GM18502 (cell line): Measurements from ENCODE around the gene CACNA2D4.

ENCODE experiments used
- ATAC-seq: cut with Tn5 transposase; IDR thresholded peaks from one replicate; pipeline ENCODE4 v1.9.1; 2021; ENCODE audit warnings: mild to moderate bottlenecking; ENCODE audit not compliant: unreplicated experiment, poor library complexity

CACNA2D4 gene

DNA sequence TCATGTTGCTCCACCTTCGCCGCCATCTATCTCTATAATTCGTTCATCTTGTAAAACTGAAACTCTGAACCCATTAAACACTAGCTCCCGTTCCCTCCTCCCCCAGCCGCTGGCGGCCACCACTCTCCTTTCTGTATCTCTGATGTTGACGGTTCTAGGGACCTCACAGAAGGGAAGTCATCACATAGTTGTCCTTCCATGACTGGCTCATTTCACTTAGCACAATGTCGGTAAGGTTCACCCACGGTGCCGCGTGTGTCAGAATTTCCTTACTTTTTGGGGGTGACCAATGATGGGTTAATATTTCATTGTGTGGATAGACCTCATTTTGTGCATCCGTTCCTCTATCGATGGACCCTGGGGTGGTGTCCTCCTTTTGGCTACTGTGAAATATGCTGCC is 2.0 kb upstream of the CACNA2D4 start:
- ATAC-seq, result no peak

DNA sequence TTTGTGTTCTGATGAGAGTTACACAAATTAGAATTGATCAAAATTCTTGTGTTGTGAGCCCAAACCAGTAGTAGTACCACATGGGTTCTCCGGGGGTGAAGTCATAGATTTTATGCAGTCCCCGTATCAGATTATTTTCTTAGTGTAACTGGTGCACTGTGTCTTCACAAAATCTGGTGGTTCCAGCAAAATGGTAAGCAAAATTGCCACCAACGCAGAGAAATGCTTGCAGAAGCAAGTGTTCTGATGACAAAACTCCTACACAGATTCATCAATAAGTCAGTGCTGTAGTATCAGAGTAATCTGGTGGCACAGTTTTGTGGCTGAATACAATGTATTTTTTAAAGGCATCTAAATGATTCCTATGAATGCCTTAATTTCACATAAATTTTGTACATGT is 1.3 kb upstream of the CACNA2D4 start:
- ATAC-seq, result no peak

DNA sequence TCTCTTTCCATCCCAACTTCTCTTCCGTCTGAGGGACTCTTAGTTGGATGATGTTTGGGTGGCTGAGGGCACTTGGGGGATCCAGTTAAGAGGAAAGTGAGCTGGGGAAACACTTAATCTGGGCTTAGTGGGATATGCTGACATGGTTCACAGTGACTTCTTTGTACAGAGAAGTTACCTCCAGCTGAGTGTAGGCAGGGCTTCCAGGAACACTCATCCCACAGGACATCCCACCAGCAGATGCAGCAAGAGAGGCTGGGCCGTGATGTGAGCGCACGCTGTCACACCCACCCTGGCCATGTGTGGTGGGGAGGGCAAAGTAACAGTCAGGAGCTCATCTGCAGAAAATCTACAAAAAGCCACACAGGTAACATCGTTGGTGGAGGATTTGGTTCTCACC is 832 bp upstream of the CACNA2D4 start:
- ATAC-seq, result no peak

DNA sequence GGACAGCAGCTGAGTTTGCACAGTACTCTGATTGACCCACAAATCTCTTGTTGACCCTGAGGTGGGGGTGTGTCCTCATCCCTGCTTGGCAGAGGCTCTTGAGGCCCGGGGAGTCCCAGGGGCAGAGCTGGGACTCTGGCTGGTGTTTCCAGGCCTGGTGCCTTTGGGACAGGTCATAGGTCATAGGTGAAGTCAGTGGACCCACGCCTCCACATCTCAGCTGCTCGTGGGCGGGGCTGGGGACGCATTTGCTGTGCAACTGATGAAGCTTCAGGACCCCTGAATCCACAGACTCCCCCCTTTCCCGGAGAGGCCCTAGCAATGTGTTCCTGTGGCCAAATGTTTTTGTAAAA is 408 bp upstream of the CACNA2D4 start:
- no peak for ATAC-seq

DNA sequence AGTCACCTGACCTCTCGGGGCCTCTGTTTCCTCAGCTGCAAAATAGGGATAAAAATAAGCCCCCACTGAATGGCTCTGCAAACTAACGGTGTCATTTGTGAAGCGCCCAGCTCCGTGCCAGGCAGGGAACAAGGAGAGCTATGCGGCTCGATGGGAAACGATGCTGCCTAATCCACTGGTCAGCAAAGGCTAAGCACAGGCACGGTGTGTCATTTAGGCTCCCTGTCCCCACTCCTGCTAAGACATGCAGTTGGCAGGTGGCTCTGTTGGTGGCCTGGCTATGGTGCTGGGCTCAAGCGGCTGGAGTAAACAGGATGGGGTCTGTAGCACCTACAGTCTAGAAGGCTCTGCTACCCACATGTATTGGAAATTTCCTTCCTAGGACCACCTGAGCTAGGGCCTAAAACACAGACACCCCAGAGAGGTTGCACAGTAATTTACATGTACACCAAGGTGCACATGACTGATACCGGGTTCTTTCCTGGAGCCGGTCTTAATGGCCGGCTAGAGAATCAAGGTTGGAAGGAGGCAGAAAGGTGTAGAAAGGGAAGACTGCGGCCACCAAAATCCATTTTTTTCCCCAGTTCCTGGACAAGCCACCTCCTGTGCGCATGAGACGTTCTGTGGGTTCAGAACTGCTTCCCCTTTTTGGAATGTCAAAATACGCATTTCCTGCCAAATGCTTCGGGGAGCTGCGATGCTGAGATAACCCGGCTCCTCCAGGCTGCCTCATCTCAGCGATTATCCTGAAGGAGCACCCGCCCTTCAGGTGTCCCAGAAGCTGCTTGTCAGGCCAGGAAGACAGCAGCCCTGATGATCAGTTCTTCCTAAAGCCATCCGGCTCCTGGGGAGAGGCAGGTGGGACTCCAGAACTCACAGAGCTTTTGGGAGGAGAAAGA is 1.0 kb downstream of the CACNA2D4 start:
- ATAC-seq, result no peak

DNA sequence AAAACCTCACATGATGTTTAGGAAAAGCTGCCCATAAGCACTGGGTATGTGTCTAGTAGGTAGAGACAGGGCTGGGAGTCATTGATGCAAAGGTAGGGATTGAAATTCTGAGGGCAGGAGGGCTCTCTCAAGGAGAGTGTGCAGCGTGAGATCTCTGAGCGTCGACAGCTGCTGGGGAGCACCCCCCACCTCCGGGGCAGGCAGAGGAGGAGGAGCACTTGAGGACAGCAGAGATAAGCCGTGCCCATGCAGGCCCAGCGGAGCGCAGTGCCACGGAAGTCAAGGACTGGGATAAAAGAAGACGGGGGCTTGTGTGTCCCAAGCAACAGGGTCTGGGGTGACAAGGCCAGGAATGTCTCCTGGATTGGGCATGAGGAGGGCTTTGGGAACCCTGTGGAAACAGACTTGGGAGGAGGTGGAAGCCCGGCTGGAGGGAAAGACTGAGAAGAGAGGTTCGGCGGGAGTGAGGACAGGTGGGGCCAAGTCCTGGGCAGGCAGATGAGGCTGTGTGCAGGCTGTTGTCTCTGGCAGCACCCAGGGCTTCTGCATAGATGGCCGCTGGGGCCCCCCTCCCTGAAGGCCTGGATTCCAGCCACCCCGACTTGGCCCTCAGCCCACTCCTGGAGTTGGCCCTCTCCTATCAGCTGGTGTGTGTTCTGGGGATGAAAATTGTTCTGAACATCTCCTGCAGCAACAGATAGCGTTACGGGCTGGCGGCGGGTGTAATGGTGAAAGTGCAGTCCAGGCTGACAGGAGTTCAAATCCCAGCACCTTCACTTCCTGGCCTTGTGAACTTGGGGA is 1.9 kb downstream of the CACNA2D4 start:
- ATAC-seq, result no peak

DNA sequence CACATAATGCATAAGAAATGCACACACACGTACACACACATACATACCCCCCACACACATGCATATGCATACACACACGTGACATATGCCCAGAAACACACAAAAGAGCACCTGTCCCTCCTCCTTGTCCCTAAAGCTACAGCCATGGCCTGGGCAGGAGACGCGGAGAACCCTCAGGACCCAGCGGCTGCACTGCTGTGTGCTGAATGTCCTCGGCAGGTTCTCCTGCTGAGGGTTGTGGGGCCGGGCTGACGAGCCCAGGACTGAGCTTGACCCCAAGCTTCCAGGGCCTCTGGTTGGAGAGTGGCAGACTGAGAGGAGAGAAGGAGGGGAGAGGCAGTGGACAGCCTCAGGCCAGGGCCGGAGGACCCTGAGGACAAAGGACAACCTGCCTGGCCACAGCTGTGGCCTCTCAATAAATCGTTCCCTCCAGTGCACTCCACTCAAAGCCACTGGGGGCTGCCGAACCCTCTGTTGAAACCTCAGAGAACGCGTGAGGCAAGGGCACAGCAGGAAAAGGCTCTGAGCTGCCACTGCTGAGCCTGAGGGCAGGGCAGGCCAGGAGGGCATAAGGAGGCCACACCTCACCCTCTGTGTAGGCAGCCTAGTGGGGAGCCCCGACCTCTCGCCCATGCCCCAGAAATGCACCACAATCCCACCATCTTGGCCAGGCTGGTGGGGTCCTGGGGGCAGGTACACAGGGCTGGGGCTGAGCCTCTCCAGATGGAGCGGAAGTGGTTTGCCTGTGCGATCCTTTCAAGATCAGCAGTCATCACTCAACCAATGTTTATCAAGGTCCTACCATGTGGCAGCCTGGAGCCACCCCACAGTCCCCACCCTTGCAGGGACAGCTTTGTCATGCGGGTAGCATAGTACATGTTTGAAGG is 3.1 kb downstream of the CACNA2D4 start:
- ATAC-seq, result no peak

DNA sequence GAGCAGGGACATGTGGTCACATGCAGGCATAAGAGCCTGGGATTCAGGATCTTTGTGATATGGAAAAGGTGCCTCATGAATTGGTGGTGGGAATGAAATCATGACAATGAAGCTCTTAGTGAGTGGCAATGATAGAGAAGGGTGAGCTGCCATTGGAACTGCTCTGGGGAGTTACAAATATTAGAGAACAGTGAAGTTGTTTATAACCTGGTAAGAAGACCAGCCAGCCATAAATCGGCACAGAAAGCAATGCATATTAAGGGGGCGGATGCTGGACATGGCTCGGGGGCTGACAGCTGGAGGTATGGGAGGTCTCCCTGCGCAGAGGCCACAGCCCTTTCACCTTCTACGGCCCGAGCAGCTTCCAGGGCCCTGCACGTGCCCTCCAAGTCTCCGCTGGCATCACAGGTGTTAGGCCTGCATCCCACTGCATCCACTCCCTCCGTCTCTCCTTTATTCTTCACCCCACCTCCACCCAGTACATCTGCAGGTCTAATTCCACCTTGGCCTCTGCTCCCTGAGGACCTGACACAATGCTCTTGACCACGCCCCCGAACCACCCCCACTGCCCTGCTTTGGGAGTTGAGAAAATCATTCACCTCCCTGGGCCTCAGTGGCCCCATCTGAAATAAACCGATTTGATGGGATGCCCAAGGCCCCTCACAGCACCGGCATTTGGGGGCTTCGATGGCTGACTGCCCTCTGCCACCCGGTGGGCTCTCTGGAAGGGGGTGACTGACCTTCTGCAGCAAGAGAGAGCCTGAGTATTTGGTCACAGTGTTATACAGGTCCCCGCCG is 4.1 kb downstream of the CACNA2D4 start:
- no peak for ATAC-seq

DNA sequence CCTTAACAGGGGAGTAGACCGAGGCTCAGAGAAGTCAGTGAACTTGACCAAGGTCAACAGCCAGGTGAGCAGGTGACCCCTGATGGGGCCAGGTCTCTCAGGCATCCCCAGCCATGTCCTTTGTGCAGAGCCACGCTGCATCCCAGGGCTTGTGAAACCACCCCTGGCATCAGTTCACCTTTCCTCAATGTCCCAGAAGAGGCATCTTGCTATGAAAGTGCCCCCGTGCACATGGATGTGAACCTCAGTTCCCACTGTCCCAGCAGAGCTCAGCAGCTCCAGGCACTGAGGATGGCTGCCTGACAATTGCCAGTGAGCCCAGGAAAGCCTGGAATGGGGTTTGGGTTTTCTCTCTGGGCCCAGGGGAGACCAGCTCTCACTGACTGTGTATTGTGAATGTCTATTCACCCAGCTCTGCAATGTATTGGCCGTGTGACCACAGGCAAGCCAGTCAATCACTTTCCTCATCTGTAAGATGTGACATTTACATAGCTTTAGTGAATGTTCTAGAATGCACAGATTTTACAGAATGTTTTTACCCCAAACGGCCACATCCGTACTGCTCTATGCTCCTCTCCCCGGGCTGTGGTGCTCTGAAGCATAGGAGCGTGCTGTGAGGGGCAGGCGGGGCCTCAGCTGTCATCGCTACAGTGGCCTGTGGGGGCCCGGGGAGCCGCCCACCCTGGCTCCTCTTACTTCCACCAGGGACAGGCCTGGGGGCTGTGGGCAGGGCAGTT is 4.9 kb downstream of the CACNA2D4 start:
- no peak for ATAC-seq

DNA sequence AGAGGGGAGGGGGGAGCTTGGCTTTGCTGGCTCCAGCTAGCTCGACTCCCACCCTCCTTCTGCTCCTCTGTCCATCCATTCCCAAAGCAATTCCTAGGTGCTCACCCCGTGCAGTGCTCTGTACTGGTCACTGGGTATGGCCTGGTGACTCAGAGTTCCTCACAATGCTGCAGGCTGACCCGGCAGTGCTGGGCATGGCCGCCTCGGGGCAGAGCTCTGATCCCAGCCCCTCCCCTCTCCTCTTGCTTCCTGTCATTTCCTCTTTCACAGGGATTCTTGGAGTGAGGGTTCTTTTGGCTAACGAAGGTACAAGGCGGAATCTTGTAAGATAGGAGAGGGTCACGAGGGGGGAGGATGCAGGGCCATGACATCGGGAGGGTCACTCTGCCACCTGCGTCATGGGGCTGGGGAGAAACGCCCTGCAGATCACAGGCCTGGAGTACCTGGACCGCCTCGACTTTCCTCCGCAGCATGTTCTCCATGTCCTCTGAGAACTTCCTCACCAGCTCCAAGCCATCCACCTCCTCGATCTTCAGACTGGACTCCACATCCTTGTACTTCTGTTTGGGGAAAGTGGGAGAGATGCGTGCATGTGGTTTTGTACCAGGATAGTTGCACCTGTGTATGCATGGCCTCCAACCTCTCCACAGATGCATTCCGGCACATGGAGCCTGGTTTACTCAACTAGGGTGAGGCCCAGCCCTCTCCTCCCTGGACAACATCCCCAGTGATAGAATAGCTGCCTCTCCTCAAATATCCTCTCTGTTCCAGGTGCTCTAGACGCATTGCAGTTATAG is 5.7 kb downstream of the CACNA2D4 start:
- no peak for ATAC-seq

DNA sequence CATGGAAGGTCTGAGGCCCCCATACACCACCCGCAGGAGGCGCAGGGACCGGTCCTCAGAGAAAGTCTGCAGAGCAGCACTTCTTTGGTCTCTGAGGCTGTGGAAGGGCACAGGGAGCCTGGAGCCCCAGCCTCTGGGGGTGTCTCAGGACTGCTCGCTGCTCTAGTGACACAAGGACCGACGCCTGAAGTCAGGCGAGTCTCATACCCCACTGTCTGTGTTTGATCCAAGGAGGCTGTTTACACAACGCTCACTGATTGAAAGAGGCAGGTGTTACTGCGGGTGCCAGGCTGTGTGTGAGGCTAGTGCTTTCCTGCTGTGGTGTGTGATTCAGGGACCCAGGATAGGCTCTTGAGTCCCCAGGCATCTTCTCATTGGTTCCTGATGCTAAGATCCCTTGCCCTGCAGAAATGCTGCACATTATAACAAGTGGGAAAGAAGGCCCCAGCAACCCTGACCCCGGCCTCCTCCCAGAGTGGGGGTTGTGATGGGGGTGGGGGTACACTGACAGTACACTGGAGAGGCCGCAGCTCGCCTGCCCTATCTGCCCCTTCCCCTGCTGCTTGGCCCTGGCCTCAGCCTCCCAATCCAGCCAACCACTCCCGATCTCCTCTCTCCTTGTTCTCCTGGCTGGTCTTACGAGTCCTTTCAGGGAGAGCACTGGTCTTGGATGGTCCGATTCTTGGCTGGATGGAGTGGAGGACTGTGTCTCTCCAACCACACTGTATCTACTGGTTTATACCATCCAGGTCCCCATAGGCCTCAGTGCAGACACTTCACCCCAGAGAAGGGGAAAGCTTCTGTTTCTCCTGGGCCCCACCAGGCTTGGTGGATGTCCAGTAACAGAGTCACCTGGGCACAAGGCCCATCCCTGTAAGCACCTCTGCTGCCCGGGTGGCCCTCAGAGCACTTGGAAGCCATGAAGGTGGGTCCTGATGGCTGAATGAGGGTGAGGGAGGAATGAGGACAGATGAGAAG is 6.6 kb downstream of the CACNA2D4 start:
- ATAC-seq, result no peak

DNA sequence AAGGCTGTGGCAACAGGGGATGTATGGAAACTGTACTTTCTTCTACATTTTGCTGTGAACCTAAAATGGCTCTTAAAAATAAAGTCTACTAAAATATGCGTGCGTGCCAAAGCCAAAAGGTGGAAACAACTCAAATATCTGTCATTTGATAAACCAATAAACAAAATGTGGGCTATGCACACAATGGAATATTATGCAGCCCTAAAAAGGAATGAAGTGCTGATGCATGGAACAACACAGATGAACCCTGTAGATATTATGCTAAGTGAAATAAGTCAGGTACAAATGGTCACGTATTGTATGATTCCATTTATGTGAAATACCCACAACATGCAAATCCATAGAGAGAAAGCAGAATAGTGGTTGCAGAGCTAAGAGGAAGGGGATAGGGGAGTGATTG is 8.0 kb downstream of the CACNA2D4 start:
- no peak for ATAC-seq

DNA sequence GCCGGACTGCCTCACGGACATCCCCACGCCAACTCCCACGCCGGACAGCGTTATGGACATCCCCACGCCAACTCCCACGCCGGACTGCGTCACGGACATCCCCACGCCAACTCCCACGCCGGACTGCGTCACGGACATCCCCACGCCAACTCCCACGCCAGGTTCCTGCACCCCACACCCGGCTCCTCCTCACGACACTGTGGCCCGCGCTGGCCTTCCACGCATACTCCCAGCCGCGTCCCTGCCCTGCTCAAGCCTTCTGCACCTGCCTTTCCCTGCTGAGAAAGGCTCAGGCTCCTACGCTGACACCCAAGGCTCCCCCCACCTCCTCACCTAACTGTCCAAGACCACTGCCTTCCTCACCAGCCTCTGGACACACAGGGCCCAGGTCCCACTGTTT is 9.7 kb downstream of the CACNA2D4 start:
- no peak for ATAC-seq

DNA sequence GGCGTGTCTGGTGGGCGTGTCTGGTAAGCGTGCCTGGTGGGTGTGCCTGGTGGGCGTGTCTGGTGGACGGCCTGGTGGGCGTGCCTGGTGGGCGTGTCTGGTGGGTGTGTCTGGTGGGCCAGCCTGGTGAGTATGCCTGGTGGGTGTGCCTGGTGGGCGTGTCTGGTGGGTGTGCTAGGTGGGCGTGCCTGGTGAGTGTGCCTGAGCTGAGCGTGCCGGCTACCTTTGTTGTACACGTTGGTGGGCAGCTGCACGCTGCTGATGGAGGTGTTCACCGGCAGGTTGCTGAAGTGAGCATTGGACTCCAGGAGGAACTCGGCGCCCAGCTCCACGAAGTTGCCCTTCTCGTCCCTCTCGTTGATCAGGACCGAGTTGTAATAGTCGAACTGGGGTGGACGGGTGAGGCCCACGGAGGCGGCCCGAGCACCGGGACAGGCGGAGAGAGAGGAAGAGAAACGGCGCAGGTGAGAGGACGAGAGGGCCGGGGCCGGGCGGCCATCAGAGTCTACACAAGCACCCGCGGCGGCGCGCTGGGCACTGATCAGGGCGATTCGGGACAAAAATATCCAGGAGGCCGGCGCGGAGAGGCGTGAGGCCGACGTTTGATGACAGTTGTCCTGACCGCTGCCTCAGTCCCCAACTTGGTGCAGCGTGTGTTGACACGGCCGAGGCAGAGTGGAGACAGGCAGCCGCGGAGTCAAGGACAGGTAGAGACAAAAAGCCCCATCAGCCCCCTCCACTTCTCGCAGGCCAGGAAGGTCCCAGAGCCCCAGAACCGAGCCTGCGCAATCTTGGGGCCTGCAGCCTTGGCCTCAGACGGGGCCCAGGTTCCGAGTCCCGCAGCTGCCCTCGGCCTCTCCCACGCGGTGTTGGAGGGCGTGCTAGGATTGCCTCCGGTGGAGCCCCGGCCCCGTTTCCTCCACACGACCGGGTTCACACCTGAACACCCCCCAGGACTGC is 10.5 kb downstream of the CACNA2D4 start:
- ATAC-seq, result no peak

DNA sequence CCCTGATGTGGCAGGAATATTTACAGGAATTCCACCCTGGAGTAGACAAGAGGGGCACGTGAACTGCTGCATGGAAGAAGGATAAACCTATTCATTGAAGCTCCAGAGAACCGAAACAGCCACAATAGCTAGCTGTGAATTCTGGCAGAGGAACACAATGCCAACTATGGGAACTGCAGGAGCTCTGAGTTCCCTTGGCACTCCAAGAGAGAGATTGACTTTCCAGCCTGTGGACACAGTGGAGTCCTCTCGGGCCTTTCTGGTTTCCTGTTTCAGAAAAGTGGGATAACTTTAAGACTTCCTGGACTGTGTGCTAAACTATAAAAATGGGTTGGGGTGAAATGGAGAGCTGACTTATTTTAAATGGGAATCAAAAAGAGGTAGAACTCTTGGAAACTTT is 11.9 kb downstream of the CACNA2D4 start:
- ATAC-seq, result no peak

DNA sequence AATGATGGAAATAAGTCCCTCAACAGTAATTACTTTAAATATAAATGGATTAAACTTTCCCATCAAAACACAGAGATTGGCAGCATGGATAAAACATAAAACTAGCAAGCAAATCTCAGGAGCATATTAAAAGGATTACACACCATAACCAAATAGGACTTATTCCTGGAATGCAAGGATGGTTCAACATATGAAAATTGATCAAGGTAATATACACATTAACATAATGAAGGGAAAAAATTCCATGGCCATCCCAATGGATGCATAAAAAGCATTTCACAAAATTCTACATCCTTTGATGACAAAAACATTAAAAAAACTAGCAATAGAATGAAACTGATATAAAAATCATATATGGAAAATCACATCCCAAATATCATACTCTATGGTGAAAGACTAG is 13.6 kb downstream of the CACNA2D4 start:
- ATAC-seq, result no peak
